Fibroblast of peridontal ligament (primary cell): ENCODE data around the gene MATN3.

ENCODE experiments used
- DNase-seq: peaks from one replicate; pipeline ENCODE4 v3.0.0-alpha.2; 2010; ENCODE audit errors: extremely low read depth

The MATN3 gene

GRCh38 chr2:20005067-20005627 is 7.3 kb downstream of the MATN3 start:
- DNase-seq: no peak

- no peak for DNase-seq
Observed at GRCh38 chr2:20001361-20001863, 11.1 kb downstream of the MATN3 start.

- no peak for DNase-seq
Observed at GRCh38 chr2:19993731-19994130, 18.7 kb downstream of the MATN3 start.

GRCh38 chr2:19991895-19992294 is 20.6 kb downstream of the MATN3 start:
- no peak for DNase-seq

- peak; percentile 16 for DNase-seq
Observed at GRCh38 chr2:19990416-19990728, 22.1 kb downstream of the MATN3 start.

- DNase-seq: peak; percentile 80
Observed at GRCh38 chr2:19989667-19990415, 22.6 kb downstream of the MATN3 start, which contains the start of gene WDR35. Gene WDR35 (minus strand): TSS chr2:19990105. CDS start chr2:19990015, 90 bp downstream.

GRCh38 chr2:19989342-19989666 is 23.2 kb downstream of the MATN3 start:
- DNase-seq: no peak

- no peak for DNase-seq
Observed at GRCh38 chr2:19988600-19988999, 23.9 kb downstream of the MATN3 start.

GRCh38 chr2:19987936-19988335 is 24.5 kb downstream of the MATN3 start:
- DNase-seq: no peak

GRCh38 chr2:19982268-19982667 is 30.2 kb downstream of the MATN3 start:
- no peak for DNase-seq

- DNase-seq: no peak
Observed at GRCh38 chr2:19979932-19980331, 32.5 kb downstream of the MATN3 start.

GRCh38 chr2:19973466-19973865 is 39.0 kb downstream of the MATN3 start:
- no peak for DNase-seq

- no peak for DNase-seq
Observed at GRCh38 chr2:19971691-19972090, 40.8 kb downstream of the MATN3 start.

- DNase-seq: no peak
Observed at GRCh38 chr2:19963386-19963785, 49.1 kb downstream of the MATN3 start.

GRCh38 chr2:19955544-19956422 is 56.7 kb downstream of the MATN3 start:
- DNase-seq: peak; percentile 81

- peak; percentile 76 for DNase-seq
Observed at GRCh38 chr2:19949071-19949470, 63.4 kb downstream of the MATN3 start.

- no peak for DNase-seq
Observed at GRCh38 chr2:19947184-19947940, 65.1 kb downstream of the MATN3 start.

- DNase-seq: no peak
Observed at GRCh38 chr2:19944205-19944845, 68.1 kb downstream of the MATN3 start.

GRCh38 chr2:19943189-19943588 is 69.3 kb downstream of the MATN3 start:
- DNase-seq: no peak

GRCh38 chr2:19942199-19942598 is 70.3 kb downstream of the MATN3 start:
- DNase-seq: no peak
